Activated naive CD4-positive, alpha-beta T cell treated with anti-CD3 and anti-CD28 coated beads for 36 hours (primary cell): Measurements from ENCODE around the gene ALB. TPM values are rescaled to one million over a fixed set of nuclear protein-coding genes. Genes with fewer than 3 reads are reported as not detected.

Experiments
- CTCF ChIA-PET: fragments of 350-600 bp; sonication (Branson Sonifier 250); formaldehyde crosslinking; loops from one replicate; lab custom pipeline; 2021; ENCODE audit warnings: antibody characterized with exemption; lab: Charles Lee
- DNase-seq: peaks from one replicate; pipeline ENCODE4 v3.0.0-alpha.2; 2020
- H3K27ac Mint-ChIP-seq: one replicate; pipeline ENCODE4 v1.8.0; 2021; ENCODE audit warnings: mild to moderate bottlenecking, mixed read lengths
- H3K27me3 Mint-ChIP-seq: one replicate; pipeline ENCODE4 v1.8.0; 2021; ENCODE audit warnings: low read depth, mixed read lengths
- H3K36me3 Mint-ChIP-seq: one replicate; pipeline ENCODE4 v1.8.0; 2021; ENCODE audit warnings: low read depth, mixed read lengths
- H3K4me1 Mint-ChIP-seq: one replicate; pipeline ENCODE4 v1.8.0; 2021; ENCODE audit warnings: low read depth, mixed read lengths
- H3K4me3 Mint-ChIP-seq: one replicate; pipeline ENCODE4 v1.8.0; 2021; ENCODE audit warnings: mild to moderate bottlenecking, moderate library complexity, mixed read lengths
- H3K9me3 Mint-ChIP-seq: one replicate; pipeline ENCODE4 v1.8.0; 2021; ENCODE audit warnings: mixed read lengths
- intact Hi-C: fragments of 100-400 bp; cut with micrococcal nuclease; formaldehyde crosslinking; loops from one replicate; pipeline ENCODE4 v1.15.1; 2023
- total RNA-seq, 2 experiments: library from RNA; stranded (reverse); gene quantifications; one replicate each; pipeline ENCODE4 v1.2.3, GENCODE V29; 2021

Gene ALB
- total RNA-seq, 2 experiments from 2014 or later, result not detected

DNA sequence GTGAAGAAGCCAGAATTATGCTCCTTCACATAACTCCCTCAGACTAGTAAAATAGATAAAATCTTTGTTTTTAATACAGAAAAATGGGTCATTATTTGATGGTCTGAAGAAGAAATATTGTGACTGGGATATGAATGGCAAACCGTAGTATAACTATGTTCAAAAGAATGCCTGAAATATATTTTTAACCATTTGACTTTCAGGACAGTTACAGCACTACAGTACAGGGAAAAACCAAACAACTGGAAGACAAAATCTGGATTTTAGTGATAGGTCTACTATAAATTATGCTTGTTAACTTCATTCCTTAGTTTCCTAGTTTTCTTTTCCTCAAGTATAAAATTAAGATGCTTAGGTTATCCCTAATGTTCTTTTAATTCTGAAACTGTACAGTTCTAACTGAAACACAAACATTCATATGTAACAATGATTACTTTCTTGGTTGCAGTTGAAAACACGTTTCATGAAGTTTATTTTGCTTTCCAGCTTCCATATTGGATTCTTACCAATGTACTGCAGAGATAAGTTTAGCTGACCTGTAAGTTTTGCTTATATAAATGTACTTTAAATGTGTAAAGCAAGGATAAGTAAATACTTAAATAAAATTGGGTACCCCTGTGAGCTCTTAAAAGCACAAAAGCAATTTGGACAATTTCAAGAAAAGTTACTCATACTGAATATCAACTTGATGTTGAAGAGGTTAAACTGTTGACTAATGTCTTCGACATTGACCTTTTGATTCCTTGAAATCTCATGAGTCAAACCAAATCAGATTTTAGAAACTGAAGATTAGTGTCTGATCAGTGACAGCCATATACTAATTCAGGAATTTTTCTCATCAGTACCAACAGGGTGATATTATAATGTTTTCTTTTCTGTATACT, 32.8 kb downstream of the ALB start:
- DNase-seq, result no peak
- H3K27ac Mint-ChIP-seq, result no peak overlapping the region
- H3K27me3 Mint-ChIP-seq, result peaks cover 10% of the 10 kb centered on the region
- H3K4me3 Mint-ChIP-seq, result no peak overlapping the region
- intact Hi-C loops, result no loop called here
- H3K36me3 Mint-ChIP-seq, result no peaks in the 10 kb centered on the region
- H3K9me3 Mint-ChIP-seq, result no peaks in the 10 kb centered on the region
- H3K4me1 Mint-ChIP-seq, result no peaks in the 10 kb centered on the region
- CTCF ChIA-PET, result interaction anchor here (1.4 kb wide), 1 partner anchor 9 kb away, joined by 5 read pairs; no protein-coding TSS in a partner anchor

DNA sequence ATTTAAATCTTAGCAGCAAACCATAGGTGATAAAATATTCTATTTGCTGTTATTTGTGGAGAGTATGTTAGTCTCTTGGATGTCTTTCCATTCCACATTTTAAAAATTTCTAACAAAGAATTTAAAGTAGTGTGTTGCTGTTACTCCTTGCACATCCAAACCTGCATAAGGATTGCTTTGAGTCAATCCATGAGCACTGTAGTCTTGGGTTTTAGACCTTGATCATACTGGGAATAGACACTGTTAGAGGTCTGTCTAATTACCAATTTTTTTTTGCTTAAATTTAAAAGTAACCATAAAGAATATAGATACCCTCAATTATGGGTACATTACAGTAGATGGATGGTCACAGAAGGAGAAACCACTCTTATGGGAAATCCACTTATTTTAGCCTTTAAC, 33.5 kb downstream of the ALB start:
- H3K27ac Mint-ChIP-seq, result no peak overlapping the region

GRCh38 chr4:73438048-73438447, 34.0 kb downstream of the ALB start:
- Mint-ChIP-seq H3K27ac (no peak overlapping the region), H3K4me1 (no peaks in the 10 kb centered on the region), H3K4me3 (no peak overlapping the region), H3K9me3 (no peaks in the 10 kb centered on the region), H3K27me3 (peaks cover 10% of the 10 kb centered on the region), H3K36me3 (no peaks in the 10 kb centered on the region)
- intact Hi-C loops, result no loop called here
- CTCF ChIA-PET, result interaction anchor here (0.6 to 1.4 kb wide), 2 partner anchors 8 to 18 kb away, joined by 3 to 5 read pairs; no protein-coding TSS in a partner anchor
- DNase-seq, result no peak

More for the DNA sequence above, 33.5 kb downstream of the ALB start:
- no peaks in the 10 kb centered on the region for H3K36me3 Mint-ChIP-seq
- peaks cover 11% of the 10 kb centered on the region for H3K27me3 Mint-ChIP-seq
- no peak overlapping the region for H3K4me3 Mint-ChIP-seq
- DNase-seq, result no peak
- intact Hi-C loops, result no loop called here
- CTCF ChIA-PET, result interaction anchor here (1.4 kb wide), 1 partner anchor 8 kb away, joined by 5 read pairs; no protein-coding TSS in a partner anchor
- H3K4me1 Mint-ChIP-seq, result no peaks in the 10 kb centered on the region
- no peaks in the 10 kb centered on the region for H3K9me3 Mint-ChIP-seq

DNA sequence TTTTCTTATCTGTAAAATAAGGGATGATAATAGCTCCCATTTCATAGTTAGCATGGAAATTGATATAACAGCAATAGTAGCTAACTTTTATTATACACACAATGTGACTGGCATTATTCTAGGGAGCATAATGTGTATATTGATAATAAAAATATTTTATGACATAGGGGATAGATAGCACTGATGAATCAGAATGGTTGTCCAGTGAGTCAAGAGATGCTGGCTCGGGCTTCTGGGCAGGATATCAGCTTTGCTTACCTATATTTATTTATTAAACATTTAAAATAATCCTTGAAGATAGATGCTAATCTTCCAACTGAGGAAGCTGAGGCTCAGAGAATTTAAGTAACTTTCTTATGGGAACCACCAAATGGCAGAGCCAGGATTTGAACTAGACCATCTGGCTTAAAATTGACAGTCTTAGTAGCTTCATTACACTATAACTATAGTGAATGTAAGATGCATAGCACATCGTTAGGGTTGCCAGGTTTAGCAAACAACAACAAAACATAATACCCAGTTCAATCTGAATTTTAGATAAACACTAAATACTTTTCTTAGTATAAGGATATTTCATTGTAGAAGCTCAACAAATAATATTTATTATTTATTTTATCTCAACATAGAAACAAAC, 34.6 kb downstream of the ALB start:
- H3K4me1 Mint-ChIP-seq, result no peaks in the 10 kb centered on the region
- CTCF ChIA-PET, result no interaction called here
- no peaks in the 10 kb centered on the region for H3K9me3 Mint-ChIP-seq
- H3K27ac Mint-ChIP-seq, result no peak overlapping the region
- no peak overlapping the region for H3K4me3 Mint-ChIP-seq
- no peak for DNase-seq
- intact Hi-C loops, result no loop called here
- no peaks in the 10 kb centered on the region for H3K36me3 Mint-ChIP-seq
- H3K27me3 Mint-ChIP-seq, result peaks cover 9% of the 10 kb centered on the region

- Mint-ChIP-seq H3K27ac (no peak overlapping the region), H3K27me3 (peaks cover 7% of the 10 kb centered on the region), H3K4me1 (no peaks in the 10 kb centered on the region), H3K36me3 (no peaks in the 10 kb centered on the region), H3K9me3 (no peaks in the 10 kb centered on the region), H3K4me3 (no peak overlapping the region)
- DNase-seq, result no peak
- intact Hi-C loops, result no loop called here
- CTCF ChIA-PET, result interaction anchor here (0.6 kb wide), 1 partner anchor 90 kb away, joined by 6 read pairs; no protein-coding TSS in a partner anchor
These were observed 35.4 kb downstream of the ALB start for GRCh38 chr4:73439445-73439844.

DNA sequence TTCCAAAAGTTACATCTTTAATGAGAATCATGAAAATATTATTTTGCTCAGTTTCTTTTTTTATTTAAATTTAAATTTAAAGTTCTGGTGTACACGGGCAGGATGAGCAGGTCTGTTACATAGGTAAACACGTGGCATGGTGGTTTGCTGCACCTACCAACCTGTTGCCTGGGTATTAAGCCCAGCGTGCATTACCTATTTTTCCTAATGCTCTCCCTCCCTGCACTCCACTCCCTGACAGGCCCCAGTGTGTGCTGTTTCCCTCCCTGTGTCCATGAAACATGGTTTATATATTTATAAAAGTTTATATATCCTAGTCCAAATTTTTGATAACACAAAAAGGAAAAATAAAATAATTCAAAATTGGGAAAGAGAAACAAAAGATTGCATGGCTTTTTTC, 35.9 kb downstream of the ALB start:
- H3K27me3 Mint-ChIP-seq, result peaks cover 6% of the 10 kb centered on the region
- no peaks in the 10 kb centered on the region for H3K9me3 Mint-ChIP-seq
- H3K27ac Mint-ChIP-seq, result no peak overlapping the region
- H3K4me3 Mint-ChIP-seq, result no peak overlapping the region
- intact Hi-C loops, result no loop called here
- H3K4me1 Mint-ChIP-seq, result no peaks in the 10 kb centered on the region
- CTCF ChIA-PET, result interaction anchor here (0.6 kb wide), 1 partner anchor 90 kb away, joined by 6 read pairs; no protein-coding TSS in a partner anchor
- no peaks in the 10 kb centered on the region for H3K36me3 Mint-ChIP-seq
- DNase-seq, result no peak

GRCh38 chr4:73440653-73441052, 36.6 kb downstream of the ALB start:
- no peaks in the 10 kb centered on the region for H3K4me1 Mint-ChIP-seq
- no peak overlapping the region for H3K27ac Mint-ChIP-seq
- no peaks in the 10 kb centered on the region for H3K36me3 Mint-ChIP-seq
- intact Hi-C loops, result no loop called here
- H3K9me3 Mint-ChIP-seq, result no peaks in the 10 kb centered on the region
- no peak overlapping the region for H3K4me3 Mint-ChIP-seq
- H3K27me3 Mint-ChIP-seq, result peaks cover 6% of the 10 kb centered on the region
- CTCF ChIA-PET, result no interaction called here
- no peak for DNase-seq

DNA sequence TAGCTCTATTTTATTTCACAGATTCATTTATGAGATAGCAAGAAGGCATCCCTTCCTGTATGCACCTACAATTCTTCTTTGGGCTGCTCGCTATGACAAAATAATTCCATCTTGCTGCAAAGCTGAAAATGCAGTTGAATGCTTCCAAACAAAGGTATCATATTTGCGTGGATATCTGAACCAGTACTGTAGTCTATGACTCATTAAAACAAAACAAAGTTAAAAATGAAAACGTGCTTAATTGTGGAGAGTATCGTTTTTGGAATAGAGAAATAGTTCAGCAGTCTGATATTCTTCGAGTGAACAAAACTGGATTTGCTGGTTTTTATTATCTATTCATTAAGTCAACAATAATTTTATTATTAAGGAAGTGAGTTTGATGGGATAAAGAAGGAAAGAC, 38.2 kb downstream of the ALB start:
- Mint-ChIP-seq H3K27me3 (peaks cover 6% of the 10 kb centered on the region), H3K4me1 (no peaks in the 10 kb centered on the region), H3K4me3 (no peak overlapping the region), H3K27ac (no peak overlapping the region), H3K9me3 (no peaks in the 10 kb centered on the region), H3K36me3 (no peaks in the 10 kb centered on the region)
- DNase-seq, result no peak
- CTCF ChIA-PET, result interaction anchor here (1.0 kb wide), 1 partner anchor 11 kb away, joined by 4 read pairs; no protein-coding TSS in a partner anchor
- intact Hi-C loops, result no loop called here

DNA sequence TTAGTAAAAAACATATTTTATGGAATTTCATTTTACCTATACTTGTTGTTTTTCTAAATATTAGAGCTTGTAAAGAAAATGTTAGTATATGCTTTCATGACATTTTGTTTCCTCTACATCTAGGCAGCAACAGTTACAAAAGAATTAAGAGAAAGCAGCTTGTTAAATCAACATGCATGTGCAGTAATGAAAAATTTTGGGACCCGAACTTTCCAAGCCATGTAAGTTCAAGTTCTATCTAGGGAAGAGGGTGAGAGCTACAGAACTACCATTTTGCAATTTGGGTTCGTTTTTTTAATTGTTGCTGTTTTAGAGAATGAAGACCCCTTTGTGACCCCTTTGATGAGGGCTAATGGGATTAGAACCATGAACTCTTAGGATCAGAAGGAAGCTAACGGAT, 39.1 kb downstream of the ALB start:
- peaks cover 11% of the 10 kb centered on the region for H3K27me3 Mint-ChIP-seq
- intact Hi-C loops, result no loop called here
- CTCF ChIA-PET, result interaction anchor here (0.5 to 1.0 kb wide), 2 partner anchors 10 to 744 kb away, joined by 3 to 4 read pairs; no protein-coding TSS in a partner anchor
- H3K36me3 Mint-ChIP-seq, result no peaks in the 10 kb centered on the region
- H3K4me3 Mint-ChIP-seq, result no peak overlapping the region
- no peaks in the 10 kb centered on the region for H3K4me1 Mint-ChIP-seq
- no peaks in the 10 kb centered on the region for H3K9me3 Mint-ChIP-seq
- DNase-seq, result no peak
- no peak overlapping the region for H3K27ac Mint-ChIP-seq

DNA sequence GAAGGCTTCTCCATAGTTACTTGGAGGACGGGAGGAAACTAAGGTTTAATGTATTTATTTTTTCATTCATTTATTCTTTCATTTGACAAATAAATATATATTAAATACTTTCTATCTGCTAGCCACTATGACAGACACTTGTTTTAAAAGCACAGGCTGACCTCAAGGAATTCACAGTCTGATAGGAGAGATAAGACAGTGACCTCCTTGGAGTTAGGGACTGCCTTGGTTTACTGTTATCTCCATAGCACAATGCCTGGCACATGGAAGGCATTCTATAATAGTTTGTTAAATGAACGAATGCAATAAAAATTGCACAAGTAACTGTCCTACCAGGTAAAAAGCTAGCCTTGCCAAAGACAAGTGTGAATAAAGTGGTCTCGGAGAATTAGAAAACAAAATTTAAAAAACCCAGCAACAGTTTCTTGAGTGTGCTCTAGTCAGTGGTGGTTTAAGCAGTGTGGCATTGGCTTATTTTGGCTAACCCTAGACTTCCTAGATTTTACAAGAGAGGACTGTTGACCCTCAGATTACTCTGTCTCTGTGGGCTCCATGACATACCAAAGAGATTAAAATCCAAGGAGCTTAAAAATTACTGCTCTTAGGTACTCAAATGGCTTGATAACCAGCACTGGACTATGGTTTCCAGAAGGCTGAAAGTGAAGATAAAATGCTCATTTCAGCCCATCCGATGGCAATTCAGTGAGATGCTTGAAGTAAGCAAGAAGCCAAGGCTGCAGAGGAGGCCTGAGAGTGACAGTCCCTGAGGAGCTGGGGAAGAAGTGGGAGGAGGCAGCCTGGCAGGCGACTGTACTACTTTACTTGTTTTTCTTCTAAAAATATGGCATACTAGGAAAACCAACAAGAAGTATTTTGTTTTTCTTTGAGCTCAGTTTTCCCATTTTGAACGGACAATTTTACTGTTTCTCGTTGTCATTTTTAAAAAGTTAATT, 41.6 kb downstream of the ALB start:
- CTCF ChIA-PET, result interaction anchor here (0.6 to 2.7 kb wide), 27 partner anchors 8 to 478 kb away, joined by 3 to 24 read pairs (median 4); no protein-coding TSS in a partner anchor
- Mint-ChIP-seq H3K36me3 (no peaks in the 10 kb centered on the region), H3K27me3 (peaks cover 11% of the 10 kb centered on the region), H3K27ac (no peak overlapping the region), H3K4me1 (no peaks in the 10 kb centered on the region), H3K9me3 (no peaks in the 10 kb centered on the region), H3K4me3 (no peak overlapping the region)
- no peak for DNase-seq
- intact Hi-C loops, result loop anchor here (1.0 to 5.0 kb wide), 6 partner anchors 104 to 743 kb away; no protein-coding TSS in a partner anchor

DNA sequence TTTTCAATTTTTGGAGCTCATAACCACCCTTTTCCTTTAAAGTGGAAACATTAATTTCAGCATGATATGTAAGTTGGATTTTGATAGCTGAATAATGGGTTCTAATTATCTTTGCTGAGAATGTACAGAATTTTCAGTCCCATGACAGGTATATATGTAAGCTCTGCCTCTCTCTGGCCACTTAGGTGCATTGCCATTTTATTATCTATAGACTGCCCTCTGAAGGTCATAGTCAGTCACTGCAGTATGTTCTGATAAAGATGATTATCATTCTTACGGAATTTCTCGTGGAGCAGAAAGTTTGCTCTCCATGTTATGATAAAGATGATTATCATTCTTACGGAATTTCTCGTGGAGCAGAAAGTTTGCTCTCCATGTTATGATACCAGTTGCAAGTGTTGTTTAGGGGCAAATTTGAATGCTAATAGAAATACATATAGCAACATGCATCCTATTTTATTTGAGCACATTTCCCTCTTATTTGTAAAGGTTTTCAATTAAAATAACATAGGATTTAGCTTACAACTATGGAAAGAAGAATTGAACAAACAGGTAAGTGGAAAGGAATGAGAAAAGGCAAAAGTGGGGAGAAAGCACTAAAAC, 42.4 kb downstream of the ALB start:
- no peaks in the 10 kb centered on the region for H3K9me3 Mint-ChIP-seq
- no peaks in the 10 kb centered on the region for H3K4me1 Mint-ChIP-seq
- H3K27me3 Mint-ChIP-seq, result peaks cover 11% of the 10 kb centered on the region
- H3K27ac Mint-ChIP-seq, result no peak overlapping the region
- CTCF ChIA-PET, result interaction anchor here (0.6 to 2.7 kb wide), 25 partner anchors 8 to 478 kb away, joined by 3 to 24 read pairs (median 4); no protein-coding TSS in a partner anchor
- no peaks in the 10 kb centered on the region for H3K36me3 Mint-ChIP-seq
- intact Hi-C loops, result loop anchor here (1.0 to 5.0 kb wide), 6 partner anchors 105 to 744 kb away; no protein-coding TSS in a partner anchor
- peak; percentile 4 for DNase-seq
- no peak overlapping the region for H3K4me3 Mint-ChIP-seq
